ENCODE data around the gene IFNA16. TPM values are rescaled to one million over a fixed set of nuclear protein-coding genes. Genes with fewer than 3 reads are reported as not detected.
"Not testable (repeated sequence)": the region's sequence is repeated elsewhere in the genome, so short reads cannot be mapped to it uniquely, and the experiment has no call there.

The IFNA16 gene
- polyA plus RNA-seq, 1 donor (not counting 4 experiments of a cell fraction or from before 2014, with no cell fraction given), result not detected

GRCh38 chr9:21172156-21172555, 45.0 kb downstream of the IFNA16 start:
- no peaks in the 10 kb centered on the region for H4K20me1 ChIP-seq (ENCODE audit: control insufficient read depth, extremely low read depth, insufficient read depth, low read length)
- no peaks in the 10 kb centered on the region for H3K4me1 ChIP-seq (ENCODE audit: control insufficient read depth, extremely low read depth, insufficient read depth, low read length)
- DNase-seq (ENCODE audit: low read depth, low spot score) (no peak), FAIRE-seq (no peak)
- H3K9me1 ChIP-seq (ENCODE audit: control insufficient read depth, extremely low read depth, insufficient read depth, low read length), result no peaks in the 10 kb centered on the region
- H2AFZ ChIP-seq (ENCODE audit: control insufficient read depth, low read length), result no peak overlapping the region
- no peak overlapping the region for H3K4me3 ChIP-seq (ENCODE audit: control insufficient read depth in 2 of 3, extremely low read depth in 1 of 3, insufficient read depth in 2 of 3, low read depth in 1 of 3, low read length in 3 of 3)
- no peaks in the 10 kb centered on the region for H3K36me3 ChIP-seq (ENCODE audit: control insufficient read depth in 2 of 2, extremely low read depth in 1 of 2, insufficient read depth in 2 of 2, low read length in 2 of 2)
- H3K27ac ChIP-seq (ENCODE audit: control insufficient read depth, insufficient read depth, low read length), result no peak overlapping the region
- dilution Hi-C loops (cut with MboI; ENCODE audit: extremely low pct_ligation_motif_present, low sequenced_read_pairs), result no loop called here
- H3K4me2 ChIP-seq (ENCODE audit: control insufficient read depth, extremely low read depth, insufficient read depth, low read depth, low read length), result no peak overlapping the region
- peaks cover 9% of the 10 kb centered on the region for H3K27me3 ChIP-seq (ENCODE audit: control insufficient read depth, extremely low read depth, insufficient read depth, low read length)
- H3K9ac ChIP-seq (ENCODE audit: control insufficient read depth, extremely low read depth, insufficient read depth, low read length), result no peak overlapping the region
- TF ChIP-seq EZH2 (IDR thresholded peaks at IDR 0.05; ENCODE audit: low read length) (no peak), CTCF (optimal IDR thresholded peaks at IDR 0.05 in 1 of 3, IDR thresholded peaks at IDR 0.05 in 1 of 3, conservative IDR thresholded peaks at IDR 0.05 in 1 of 3; ENCODE audit: extremely low read depth in 1 of 3, insufficient read depth in 2 of 3, low read length in 3 of 3) (no peak)
- H3K79me2 ChIP-seq (ENCODE audit: control insufficient read depth, insufficient read depth, low read length), result no peaks in the 10 kb centered on the region
- H3K9me3 ChIP-seq (ENCODE audit: control insufficient read depth, low read depth, low read length), result no peaks in the 10 kb centered on the region

DNA sequence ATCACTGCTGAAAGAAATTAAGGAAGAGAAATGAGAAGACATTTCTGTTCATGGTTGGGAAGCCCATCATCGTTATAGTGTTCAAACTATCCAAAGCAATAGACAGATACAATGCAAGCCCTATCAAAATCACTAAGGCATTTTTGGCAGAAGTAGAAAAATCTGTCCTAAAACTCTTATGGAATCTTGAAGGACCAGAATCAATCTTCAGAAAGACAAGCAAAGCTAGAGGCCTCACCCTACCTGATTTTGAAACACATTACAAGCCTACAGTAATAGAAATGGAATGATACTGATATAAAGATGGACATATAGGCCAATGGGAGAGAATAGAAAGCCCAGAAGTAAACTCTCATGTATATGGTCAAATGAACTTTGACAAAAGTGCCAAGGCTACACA, 45.8 kb downstream of the IFNA16 start:
- Histone ChIP-seq H3K4me3 (ENCODE audit: control insufficient read depth in 2 of 3, extremely low read depth in 1 of 3, insufficient read depth in 2 of 3, low read depth in 1 of 3, low read length in 3 of 3) (no peak overlapping the region), H3K4me2 (ENCODE audit: control insufficient read depth, extremely low read depth, insufficient read depth, low read depth, low read length) (no peak overlapping the region), H3K27me3 (ENCODE audit: control insufficient read depth, extremely low read depth, insufficient read depth, low read length) (peaks cover 4% of the 10 kb centered on the region), H4K20me1 (ENCODE audit: control insufficient read depth, extremely low read depth, insufficient read depth, low read length) (no peaks in the 10 kb centered on the region), H3K36me3 (ENCODE audit: control insufficient read depth in 2 of 2, extremely low read depth in 1 of 2, insufficient read depth in 2 of 2, low read length in 2 of 2) (no peaks in the 10 kb centered on the region), H3K9me3 (ENCODE audit: control insufficient read depth, low read depth, low read length) (no peaks in the 10 kb centered on the region), H3K79me2 (ENCODE audit: control insufficient read depth, insufficient read depth, low read length) (no peaks in the 10 kb centered on the region), H3K9ac (ENCODE audit: control insufficient read depth, extremely low read depth, insufficient read depth, low read length) (no peak overlapping the region), H3K27ac (ENCODE audit: control insufficient read depth, insufficient read depth, low read length) (no peak overlapping the region), H3K4me1 (ENCODE audit: control insufficient read depth, extremely low read depth, insufficient read depth, low read length) (no peaks in the 10 kb centered on the region), H2AFZ (ENCODE audit: control insufficient read depth, low read length) (no peak overlapping the region), H3K9me1 (ENCODE audit: control insufficient read depth, extremely low read depth, insufficient read depth, low read length) (no peaks in the 10 kb centered on the region)
- dilution Hi-C loops (cut with MboI; ENCODE audit: extremely low pct_ligation_motif_present, low sequenced_read_pairs), result no loop called here
- no peak for DNase-seq (ENCODE audit: low read depth, low spot score)
- no peak for TF ChIP-seq EZH2 (IDR thresholded peaks at IDR 0.05; ENCODE audit: low read length)
- TF ChIP-seq CTCF (optimal IDR thresholded peaks at IDR 0.05 in 1 of 3, IDR thresholded peaks at IDR 0.05 in 1 of 3, conservative IDR thresholded peaks at IDR 0.05 in 1 of 3; ENCODE audit: extremely low read depth in 1 of 3, insufficient read depth in 2 of 3, low read length in 3 of 3), result no peak
- no peak for FAIRE-seq

- H3K36me3 ChIP-seq (ENCODE audit: control insufficient read depth in 2 of 2, extremely low read depth in 1 of 2, insufficient read depth in 2 of 2, low read length in 2 of 2); H3K4me3 ChIP-seq (ENCODE audit: control insufficient read depth in 2 of 3, extremely low read depth in 1 of 3, insufficient read depth in 2 of 3, low read depth in 1 of 3, low read length in 3 of 3); FAIRE-seq; H3K4me1 ChIP-seq (ENCODE audit: control insufficient read depth, extremely low read depth, insufficient read depth, low read length); H3K9me1 ChIP-seq (ENCODE audit: control insufficient read depth, extremely low read depth, insufficient read depth, low read length); H2AFZ ChIP-seq (ENCODE audit: control insufficient read depth, low read length); H3K9me3 ChIP-seq (ENCODE audit: control insufficient read depth, low read depth, low read length); H3K4me2 ChIP-seq (ENCODE audit: control insufficient read depth, extremely low read depth, insufficient read depth, low read depth, low read length); H4K20me1 ChIP-seq (ENCODE audit: control insufficient read depth, extremely low read depth, insufficient read depth, low read length); H3K27me3 ChIP-seq (ENCODE audit: control insufficient read depth, extremely low read depth, insufficient read depth, low read length); DNase-seq (ENCODE audit: low read depth, low spot score); H3K9ac ChIP-seq (ENCODE audit: control insufficient read depth, extremely low read depth, insufficient read depth, low read length); H3K79me2 ChIP-seq (ENCODE audit: control insufficient read depth, insufficient read depth, low read length); H3K27ac ChIP-seq (ENCODE audit: control insufficient read depth, insufficient read depth, low read length); dilution Hi-C loops (cut with MboI; ENCODE audit: extremely low pct_ligation_motif_present, low sequenced_read_pairs): not testable (repeated sequence)
These were observed 50.6 kb downstream of the IFNA16 start, which contains the start of gene IFNA21 for GRCh38 chr9:21166560-21166959. Gene IFNA21 (minus strand): TSS chr9:21166660. CDS start chr9:21166612, 48 bp downstream.
